Peyer's patch (tissue), 4 donors: ENCODE measurements around the gene OSBPL7. TPM values are rescaled to one million over a fixed set of nuclear protein-coding genes. Genes with fewer than 3 reads are reported as not detected.

Experiments
- DNase-seq, 3 donors: peaks; one replicate each; pipeline ENCODE4 v3.0.0-alpha.2; 2017 to 2019
- H3K27ac ChIP-seq, 4 donors: fragments of 200-600 bp; sonication (generic); one replicate each; pipeline ENCODE4 v1.5.1; 2016 to 2019
- H3K27me3 ChIP-seq, 2 donors: fragments of 200-600 bp; sonication (generic); one replicate each; pipeline ENCODE4 v1.5.1; 2019
- H3K36me3 ChIP-seq, 3 donors: fragments of 200-600 bp; sonication (generic); one replicate each; pipeline ENCODE4 v1.5.1; 2016 to 2019
- H3K4me1 ChIP-seq, 4 donors: fragments of 200-600 bp; sonication (generic); one replicate each; pipeline ENCODE4 v1.5.1; 2016 to 2019
- H3K4me3 ChIP-seq, 4 donors: fragments of 200-600 bp; sonication (generic); 1 replicate in 3 of 4; 2 replicates in 1 of 4; pipeline ENCODE4 v1.5.1; 2016 to 2019; ENCODE audit warnings: mild to moderate bottlenecking in 1 of 4
- H3K9me3 ChIP-seq, 4 donors: fragments of 200-600 bp; sonication (generic); one replicate each; pipeline ENCODE4 v1.5.1; 2016 to 2019; ENCODE audit warnings: mild to moderate bottlenecking in 1 of 4
- CTCF ChIP-seq, 6 experiments: fragments of 450-650 bp in 4 of 6; fragments of 200-600 bp in 2 of 6; sonication (generic) in 1 of 6; IDR thresholded peaks; one replicate each; pipeline ENCODE4 v1.5.1; 2017 to 2019; ENCODE audit warnings: antibody characterized with exemption in 6 of 6, mild to moderate bottlenecking in 3 of 6, moderate library complexity in 1 of 6
- POLR2A ChIP-seq, 2 donors: fragments of 450-650 bp; IDR thresholded peaks; one replicate each; pipeline ENCODE4 v1.5.1; 2017; ENCODE audit warnings: antibody characterized with exemption in 2 of 2, mild to moderate bottlenecking in 2 of 2, moderate library complexity in 2 of 2
- total RNA-seq, 4 donors: library from RNA; depleted of rRNA; stranded (reverse); fragments of >200 nt; gene quantifications; one replicate each; pipeline ENCODE4 v1.1.0, GENCODE V29; 2016

OSBPL7 gene
- total RNA-seq, 4 donors from 2014 or later: 31.4 to 104 (median 70.9) TPM

- no peak overlapping the region for H3K4me3 ChIP-seq
- no peak for TF ChIP-seq CTCF (IDR thresholded peaks at IDR 0.05)
- H3K27ac ChIP-seq: no peak overlapping the region
- H3K4me1 ChIP-seq: peaks cover 0 to 11% (median 0%) of the 10 kb centered on the region in 4 donors
- no peaks in the 10 kb centered on the region for H3K9me3 ChIP-seq
- no peaks in the 10 kb centered on the region for H3K27me3 ChIP-seq
- no peak for DNase-seq
- H3K36me3 ChIP-seq: no peaks in the 10 kb centered on the region
Measured at GRCh38 chr17:47866941-47867340, 45.3 kb upstream of the OSBPL7 start.

GRCh38 chr17:47864791-47865216 lies 43.2 kb upstream of the OSBPL7 start:
- H3K27me3 ChIP-seq: no peaks in the 10 kb centered on the region
- no peak for DNase-seq
- TF ChIP-seq CTCF (IDR thresholded peaks at IDR 0.05) (no peak), POLR2A (IDR thresholded peaks at IDR 0.05) (no peak)
- peak overlapping the region in 1 of 4 donors; percentile 58 for H3K27ac ChIP-seq
- H3K36me3 ChIP-seq: no peaks in the 10 kb centered on the region
- no peak overlapping the region for H3K4me3 ChIP-seq
- no peaks in the 10 kb centered on the region for H3K9me3 ChIP-seq
- peaks cover 0 to 11% (median 0%) of the 10 kb centered on the region in 4 donors for H3K4me1 ChIP-seq

- Histone ChIP-seq H3K9me3 (no peaks in the 10 kb centered on the region), H3K27me3 (no peaks in the 10 kb centered on the region), H3K4me1 (peaks cover 0 to 11% (median 0%) of the 10 kb centered on the region in 4 donors), H3K36me3 (no peaks in the 10 kb centered on the region), H3K4me3 (no peak overlapping the region), H3K27ac (peak overlapping the region in 2 of 4 donors; percentile 39 to 74)
- no peak for TF ChIP-seq CTCF (IDR thresholded peaks at IDR 0.05)
- peak in 1 of 2 donors; percentile 10 for TF ChIP-seq POLR2A (IDR thresholded peaks at IDR 0.05)
- peak in 1 of 3 donors; percentile 66 for DNase-seq
Measured at GRCh38 chr17:47862621-47863440, 41.2 kb upstream of the OSBPL7 start.

- H3K27me3 ChIP-seq: no peaks in the 10 kb centered on the region
- H3K36me3 ChIP-seq: no peaks in the 10 kb centered on the region
- H3K9me3 ChIP-seq: no peaks in the 10 kb centered on the region
- TF ChIP-seq POLR2A (IDR thresholded peaks at IDR 0.05) (no peak), CTCF (IDR thresholded peaks at IDR 0.05) (no peak)
- no peak overlapping the region for H3K4me3 ChIP-seq
- H3K27ac ChIP-seq: no peak overlapping the region
- H3K4me1 ChIP-seq: peaks cover 0 to 11% (median 0%) of the 10 kb centered on the region in 4 donors
- DNase-seq: no peak
Measured at GRCh38 chr17:47860386-47860785, 38.8 kb upstream of the OSBPL7 start.

GRCh38 chr17:47857551-47858455 lies 36.2 kb upstream of the OSBPL7 start:
- TF ChIP-seq POLR2A (IDR thresholded peaks at IDR 0.05) (no peak), CTCF (IDR thresholded peaks at IDR 0.05) (no peak)
- H3K27me3 ChIP-seq: no peaks in the 10 kb centered on the region
- no peak for DNase-seq
- no peak overlapping the region for H3K4me3 ChIP-seq
- H3K9me3 ChIP-seq: no peaks in the 10 kb centered on the region
- H3K4me1 ChIP-seq: no peaks in the 10 kb centered on the region
- no peaks in the 10 kb centered on the region for H3K36me3 ChIP-seq
- H3K27ac ChIP-seq: no peak overlapping the region
